Colon (tissue), 2 donors: ENCODE data around the gene COQ7.

Experiments
- FAIRE-seq: peaks from 2 replicates; lab custom pipeline; 2012; peaks lifted over from hg19 to GRCh38; lab: Jason Lieb, UNC
- donor health status: control.
- donor health status: control.

COQ7 gene

DNA sequence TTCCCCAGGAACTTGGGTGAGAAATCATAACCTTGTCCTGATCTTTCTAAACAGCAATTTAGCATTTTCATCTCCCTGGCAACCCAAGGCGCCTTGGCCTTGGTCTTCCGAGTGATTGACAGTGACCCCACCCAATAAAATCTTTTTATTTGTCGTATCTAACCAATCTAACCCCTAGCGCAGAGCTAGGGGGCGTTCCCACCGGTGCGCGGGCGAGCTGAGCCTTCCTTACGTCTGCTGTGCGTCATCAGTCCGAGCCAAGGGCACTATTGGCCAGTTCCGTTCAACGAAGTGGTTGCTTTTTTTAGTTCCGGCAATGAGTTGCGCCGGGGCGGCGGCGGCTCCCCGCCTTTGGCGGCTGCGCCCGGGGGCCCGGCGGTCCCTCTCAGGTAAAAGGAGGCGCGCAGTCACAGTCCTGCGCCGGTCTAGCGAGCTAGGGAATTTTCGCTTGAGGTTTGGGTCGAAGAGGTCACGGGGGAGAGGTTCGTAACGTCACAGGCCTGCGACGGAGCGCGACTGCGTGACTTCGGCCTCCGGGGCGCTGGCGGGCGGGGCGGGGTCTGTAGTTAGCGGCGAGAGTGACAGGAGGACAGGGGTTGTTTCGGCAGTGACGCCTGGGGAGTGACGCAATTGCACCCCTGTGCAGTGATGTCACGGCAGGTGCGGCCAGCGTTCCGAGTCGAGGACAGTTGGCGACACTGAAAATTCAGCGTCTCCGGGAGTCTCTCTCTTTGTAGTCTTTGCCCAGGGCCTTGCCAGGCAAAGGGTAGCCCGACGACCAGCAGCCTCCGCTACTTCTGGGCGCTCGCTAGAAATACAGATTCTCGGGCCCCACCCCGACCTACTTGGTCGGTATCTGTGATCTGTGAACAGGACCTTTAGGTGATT, at the start of gene COQ7:
Gene COQ7 (plus strand): TSS at position 266 of the 888 bp plus-strand sequence. CDS start 51 bp downstream, at position 317.
- peak; percentile 89 for FAIRE-seq

DNA sequence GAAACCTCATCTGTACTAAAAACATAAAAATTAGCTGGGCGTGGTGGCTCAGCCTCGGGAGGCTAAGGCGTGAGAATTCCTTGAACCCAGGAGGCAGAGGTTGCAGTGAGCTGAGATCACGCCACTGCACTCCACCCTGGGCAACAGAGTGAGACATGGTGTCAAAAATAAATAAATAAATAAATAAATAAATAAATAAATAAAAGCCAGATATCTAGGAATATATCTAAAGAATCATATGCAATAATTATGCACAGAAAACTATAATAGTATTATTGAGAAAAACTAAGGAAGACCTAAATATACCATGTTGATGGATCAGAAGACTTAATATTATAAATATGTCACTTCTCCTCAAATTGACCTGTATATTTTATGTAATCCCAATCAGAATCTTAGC, 46.7 kb upstream of the COQ7 start:
- no peak for FAIRE-seq

DNA sequence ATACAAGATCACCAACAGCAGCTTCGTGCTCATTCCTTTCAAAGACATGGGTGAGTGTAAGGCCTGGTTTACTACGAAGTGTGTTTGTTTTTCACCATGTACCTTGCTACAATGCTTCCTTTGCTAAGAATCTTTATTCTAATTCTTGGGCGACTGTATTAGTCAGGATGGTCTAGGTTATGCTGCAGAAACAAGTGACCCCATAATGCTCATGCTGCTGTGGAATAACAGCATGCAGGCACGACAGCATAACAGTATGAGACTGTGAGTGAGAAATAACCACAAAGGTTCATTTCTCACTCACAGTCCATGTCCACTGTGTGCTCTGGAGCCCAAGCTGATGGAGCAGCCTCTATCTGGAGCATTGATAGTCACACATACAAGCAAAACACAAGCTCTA, 45.7 kb upstream of the COQ7 start:
- FAIRE-seq: no peak

DNA sequence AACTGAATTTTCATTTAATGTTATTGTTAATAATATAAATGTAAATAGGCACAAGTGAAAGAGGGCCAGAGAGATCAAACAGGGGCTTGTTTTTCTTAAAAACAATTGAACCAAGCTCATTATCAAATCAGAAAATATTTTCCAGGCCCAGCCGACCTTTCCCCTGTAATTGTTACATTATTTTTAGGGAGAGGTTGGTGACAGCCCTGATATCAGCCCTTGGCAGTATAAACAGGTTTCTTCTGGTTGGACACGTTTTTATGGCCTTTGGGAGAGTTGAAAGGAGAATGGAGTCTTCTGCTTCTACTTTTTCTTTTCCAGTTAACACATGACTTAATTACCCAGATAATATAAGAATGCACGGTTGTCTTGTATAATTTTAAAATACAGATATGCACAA, 40.0 kb upstream of the COQ7 start:
- FAIRE-seq: no peak

GRCh38 chr16:19029980-19030379, 37.4 kb upstream of the COQ7 start:
- no peak for FAIRE-seq

- no peak for FAIRE-seq
These were observed 35.7 kb upstream of the COQ7 start for GRCh38 chr16:19031738-19032137.

DNA sequence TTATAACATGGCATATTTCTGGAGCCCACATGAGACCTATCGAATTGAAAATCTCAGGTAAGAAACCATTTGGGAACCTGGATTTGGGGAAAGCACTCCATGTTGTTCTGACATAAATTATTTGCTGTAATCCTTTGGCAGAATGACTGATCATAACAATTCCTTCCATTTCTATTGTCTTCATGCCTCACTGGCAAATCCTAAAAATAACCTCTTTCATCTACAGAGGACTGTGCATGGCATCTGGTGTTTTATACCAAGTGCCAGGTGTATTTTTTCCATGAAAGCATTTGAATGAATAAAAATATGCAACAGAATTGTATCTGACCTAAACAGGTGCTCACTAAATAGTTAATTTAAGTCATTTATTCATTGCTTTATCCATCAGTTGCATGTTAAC, 33.7 kb upstream of the COQ7 start:
- no peak for FAIRE-seq

DNA sequence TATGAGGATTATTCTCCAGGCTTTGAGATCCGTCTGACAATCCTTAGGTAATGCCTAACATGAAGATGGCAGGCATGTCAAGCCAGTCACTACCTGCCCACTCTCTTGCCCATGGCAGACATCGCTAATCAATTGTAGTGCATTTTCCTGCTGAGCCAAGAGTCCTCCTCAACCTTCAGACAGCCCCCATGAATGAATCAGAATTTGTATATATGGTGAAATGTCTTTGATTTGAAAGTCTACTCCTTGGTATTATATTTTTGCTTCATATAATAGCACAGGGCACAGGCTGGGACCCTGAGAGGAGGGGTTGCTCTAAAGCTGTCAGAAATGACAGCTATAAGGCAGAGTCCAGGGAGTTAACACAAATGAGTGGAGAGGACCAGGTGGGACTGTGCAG, 27.0 kb upstream of the COQ7 start:
- FAIRE-seq: no peak

- no peak for FAIRE-seq
These were observed 22.6 kb upstream of the COQ7 start for GRCh38 chr16:19044769-19045168.

DNA sequence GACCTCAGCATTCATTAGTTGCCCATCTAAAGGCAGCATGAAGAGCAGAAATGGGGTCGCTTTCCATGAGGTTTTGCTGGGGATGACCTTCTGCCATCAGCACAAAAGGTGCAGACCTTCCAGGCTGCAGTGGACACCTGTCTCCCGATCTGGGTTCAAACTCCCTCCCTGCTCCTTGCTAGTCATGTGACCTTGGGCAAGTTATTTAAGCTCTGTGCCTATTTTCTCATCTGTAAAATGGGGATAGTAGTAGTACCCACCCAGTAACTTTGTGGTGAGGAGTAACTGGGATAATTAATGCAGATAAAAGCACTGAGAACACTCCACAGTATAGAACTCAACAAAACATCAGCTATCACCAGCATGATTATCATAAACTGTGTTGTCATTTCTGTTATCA, 21.4 kb upstream of the COQ7 start:
- FAIRE-seq: no peak

- FAIRE-seq: no peak
These were observed 4.7 kb upstream of the COQ7 start for GRCh38 chr16:19062706-19063105.

DNA sequence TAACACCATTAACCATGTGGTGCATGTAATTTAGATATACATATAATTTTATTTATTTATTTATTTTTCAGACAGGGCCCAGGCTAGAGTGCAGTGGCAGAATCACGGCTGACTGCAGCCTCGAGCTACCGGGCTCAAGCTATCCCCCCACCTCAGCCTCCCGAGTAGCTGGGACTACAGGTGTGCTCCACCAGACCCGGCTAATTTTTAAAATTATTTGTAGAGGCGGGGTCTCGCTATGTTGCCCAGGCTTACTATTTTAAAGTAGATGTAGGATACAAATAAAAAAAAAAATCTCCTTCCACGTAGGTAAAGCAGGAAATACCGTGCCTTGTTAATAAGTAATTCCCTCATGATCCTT, 446 bp upstream of the COQ7 start:
- FAIRE-seq: no peak

DNA sequence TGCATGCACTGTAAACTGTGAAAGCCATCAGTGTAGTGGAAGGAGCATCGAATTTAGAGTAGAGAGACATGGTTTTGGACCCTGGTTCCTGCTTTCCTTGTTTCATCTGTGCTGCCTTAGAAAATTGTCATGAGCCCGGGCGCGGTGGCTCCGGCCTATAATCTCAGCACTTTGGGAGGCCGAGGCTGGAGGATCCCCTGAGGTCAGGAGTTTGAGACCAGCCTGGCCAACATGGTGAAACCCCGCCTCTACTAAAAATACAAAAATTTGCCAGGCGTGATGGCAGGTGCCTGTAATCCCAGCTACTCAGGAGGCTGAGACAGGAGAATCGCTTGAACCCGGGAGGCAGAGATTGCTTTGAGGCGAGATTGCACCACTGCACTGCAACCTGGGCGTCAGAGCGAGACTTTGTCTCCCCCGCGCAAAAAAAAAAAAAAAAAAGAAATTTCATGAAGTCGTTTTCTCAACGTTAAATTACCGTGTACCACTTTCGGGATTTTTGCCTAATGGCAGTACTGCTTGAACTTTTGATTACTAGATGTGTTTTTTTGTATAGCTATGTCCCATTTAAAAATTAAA, 912 bp downstream of the COQ7 start:
- no peak for FAIRE-seq

- no peak for FAIRE-seq
These were observed 4.7 kb downstream of the COQ7 start for GRCh38 chr16:19071811-19072777.

DNA sequence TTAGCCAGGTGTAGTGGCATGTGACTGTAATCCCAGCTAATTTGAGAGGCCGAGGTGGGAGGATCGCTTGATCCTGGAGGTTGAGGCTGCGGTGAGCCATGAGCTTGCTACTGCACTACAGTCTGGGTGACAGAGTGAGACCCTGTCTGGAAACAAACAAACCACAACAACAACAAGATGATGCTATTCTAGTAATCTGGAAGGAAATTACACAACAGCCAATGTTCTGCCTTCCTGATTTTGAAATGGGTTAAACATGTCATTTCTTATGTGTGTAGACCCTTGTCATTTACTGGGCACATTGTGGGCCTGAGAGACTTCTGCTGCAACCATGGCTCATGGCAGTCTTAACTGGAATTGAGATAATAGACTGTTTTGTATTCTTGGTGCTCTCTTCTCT, 5.9 kb downstream of the COQ7 start:
- no peak for FAIRE-seq

GRCh38 chr16:19073863-19074262, 6.4 kb downstream of the COQ7 start:
- FAIRE-seq: no peak

- FAIRE-seq: no peak
These were observed 8.1 kb downstream of the COQ7 start for GRCh38 chr16:19075511-19075910.

DNA sequence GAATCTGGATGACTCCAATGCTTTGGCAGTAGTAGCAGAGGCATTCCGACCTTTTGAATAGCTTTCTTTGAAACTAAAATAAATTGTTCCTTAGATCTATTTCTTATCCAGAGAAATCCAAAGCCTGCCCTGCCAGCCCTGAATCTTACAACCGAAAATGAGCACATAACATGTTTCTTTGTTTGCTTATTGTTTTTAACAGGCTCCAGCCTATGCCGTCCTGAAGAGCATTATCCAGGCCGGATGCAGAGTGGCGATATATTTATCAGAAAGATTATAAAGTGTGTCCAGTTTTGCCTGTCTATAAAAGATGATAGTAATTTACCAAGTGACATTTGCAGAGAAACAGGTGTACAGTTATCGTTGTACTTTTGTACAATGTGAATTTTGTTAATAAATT, 10.5 kb downstream of the COQ7 start:
- FAIRE-seq: no peak

DNA sequence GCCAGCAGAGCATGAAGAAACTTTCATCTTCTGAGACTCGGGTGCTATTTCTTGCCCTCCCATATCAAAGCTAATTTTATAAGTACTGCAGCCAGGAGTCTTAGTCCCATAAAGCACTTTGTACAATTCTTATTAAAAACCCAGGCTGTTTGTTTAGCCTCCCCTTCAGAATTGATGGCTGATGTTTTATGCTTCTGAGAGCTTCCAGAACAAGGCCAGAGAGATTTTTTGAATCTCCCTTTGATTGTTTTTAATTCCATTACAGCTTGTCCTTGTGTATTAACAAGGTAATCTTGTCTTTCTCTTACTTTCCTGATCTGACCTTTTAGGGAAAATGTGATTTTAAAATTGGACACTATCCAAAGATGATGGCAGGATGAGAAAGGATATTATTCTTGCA, 16.3 kb downstream of the COQ7 start:
- FAIRE-seq: no peak

GRCh38 chr16:19084139-19084538, 16.7 kb downstream of the COQ7 start:
- FAIRE-seq: no peak

DNA sequence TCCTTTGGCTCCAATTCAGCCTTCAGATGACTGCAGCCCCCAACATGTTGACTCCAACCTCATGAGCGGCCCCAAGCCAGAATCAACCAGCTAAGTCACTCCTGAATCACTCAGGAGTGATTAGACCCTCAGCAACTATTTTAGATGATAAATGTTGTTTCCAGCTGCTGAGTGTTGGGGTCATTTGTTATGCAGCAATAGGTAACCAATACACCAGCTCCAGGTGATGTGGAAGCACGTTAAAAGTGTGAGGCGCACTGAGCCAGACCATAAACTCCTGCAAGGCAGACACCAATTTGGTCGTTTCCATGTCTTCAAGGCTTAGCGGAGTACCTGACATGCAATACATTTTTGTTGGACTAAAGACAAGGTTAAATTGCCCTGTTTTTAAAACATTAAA, 17.5 kb downstream of the COQ7 start:
- FAIRE-seq: no peak

DNA sequence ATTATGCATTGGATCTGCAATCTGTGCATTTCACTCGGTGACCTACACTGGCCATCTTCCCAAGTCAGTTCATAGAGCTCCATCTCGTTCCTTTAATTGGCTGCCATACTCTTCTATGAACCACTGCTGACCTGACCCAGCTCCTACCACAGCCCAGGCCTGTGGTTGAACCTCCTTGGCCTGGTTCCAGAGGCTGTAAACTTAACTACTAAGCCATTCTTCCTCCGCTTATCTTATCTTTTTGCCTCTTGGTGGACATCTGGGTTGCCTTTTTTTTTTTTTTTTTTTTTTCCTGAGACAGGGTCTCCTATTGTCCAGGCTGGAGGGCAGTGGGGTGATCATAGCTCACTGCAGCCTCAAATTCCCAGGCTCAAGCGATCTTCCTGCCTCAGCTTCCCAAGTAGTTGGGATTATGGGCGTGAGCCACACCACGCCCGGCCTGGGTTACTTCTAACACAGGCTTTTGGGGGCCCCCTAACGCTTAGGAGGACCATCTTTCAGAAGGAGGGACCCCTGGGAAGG, 18.3 kb downstream of the COQ7 start:
- FAIRE-seq: no peak
